CD4-positive, CD25-positive, alpha-beta regulatory T cell (primary cell): ENCODE data around the gene NAV2. TPM values are rescaled to one million over a fixed set of nuclear protein-coding genes. Genes with fewer than 3 reads are reported as not detected.

Experiments used
- ATAC-seq, 2 donors: fragments of 150-1000 bp; cut with Tn5 transposase; one replicate each; pipeline ENCODE4 v1.10.0; 2021; ENCODE audit warnings: low read depth in 2 of 2, moderate number of reproducible peaks in 2 of 2, moderate library complexity in 1 of 2
- DNase-seq, 3 donors: peaks; one replicate each; pipeline versions ENCODE4 v3.0.0 to v3.0.0-alpha.2; 2012 to 2022; ENCODE audit warnings: mixed read lengths in 1 of 3
- H3K27ac ChIP-seq: one replicate; pipeline ENCODE4 v1.7.0; 2013; ENCODE audit warnings: mild to moderate bottlenecking, low read length; ENCODE audit not compliant: insufficient read depth, poor library complexity, severe bottlenecking
- H3K27me3 ChIP-seq: one replicate; pipeline ENCODE4 v1.7.0; 2013; ENCODE audit warnings: low read length; ENCODE audit not compliant: control insufficient read depth, insufficient read depth
- H3K36me3 ChIP-seq: one replicate; pipeline ENCODE4 v1.7.0; 2013; ENCODE audit warnings: mild to moderate bottlenecking, low read length, moderate library complexity; ENCODE audit not compliant: control insufficient read depth, insufficient read depth
- H3K4me1 ChIP-seq: 2 replicates; pipeline ENCODE4 v1.7.0; 2013; ENCODE audit warnings: mild to moderate bottlenecking, low read length; ENCODE audit not compliant: insufficient read depth, control insufficient read depth, poor library complexity, severe bottlenecking
- H3K4me3 ChIP-seq: one replicate; pipeline ENCODE4 v1.7.0; 2013; ENCODE audit warnings: low read depth, mild to moderate bottlenecking, low read length, moderate library complexity
- H3K9me3 ChIP-seq, 2 experiments: 1 replicate in 1 of 2; 2 replicates in 1 of 2; pipeline ENCODE4 v1.7.0; 2013; ENCODE audit warnings: low read length in 2 of 2, mild to moderate bottlenecking in 1 of 2, moderate library complexity in 1 of 2; ENCODE audit not compliant: control insufficient read depth in 2 of 2
- H3K27ac Mint-ChIP-seq, 3 donors: one replicate each; pipeline ENCODE4 v1.8.0; 2020 to 2022; ENCODE audit warnings: mild to moderate bottlenecking in 3 of 3, mixed read lengths in 3 of 3, moderate library complexity in 2 of 3
- H3K27me3 Mint-ChIP-seq: one replicate; pipeline ENCODE4 v1.8.0; 2022; ENCODE audit warnings: mild to moderate bottlenecking, mixed read lengths
- H3K36me3 Mint-ChIP-seq: one replicate; pipeline ENCODE4 v1.8.0; 2020; ENCODE audit warnings: mixed read lengths
- H3K4me1 Mint-ChIP-seq, 4 donors: one replicate each; pipeline ENCODE4 v1.8.0; 2020 to 2022; ENCODE audit warnings: mixed read lengths in 4 of 4, mild to moderate bottlenecking in 1 of 4
- H3K4me3 Mint-ChIP-seq, 4 donors: one replicate each; pipeline ENCODE4 v1.8.0; 2020 to 2022; ENCODE audit warnings: mild to moderate bottlenecking in 4 of 4, mixed read lengths in 4 of 4, moderate library complexity in 3 of 4
- H3K9me3 Mint-ChIP-seq, 7 donors: one replicate each; pipeline ENCODE4 v1.8.0; 2020 to 2022; ENCODE audit warnings: mixed read lengths in 7 of 7, mild to moderate bottlenecking in 3 of 7, moderate library complexity in 2 of 7
- polyA plus RNA-seq, 4 donors: library from polyadenylated mRNA; unstranded; fragments of 300-500 nt; fragmentation: Illumina TruSeq; gene quantifications; one replicate each; pipeline ENCODE4 v1.2.3, GENCODE V29; 2021
- total RNA-seq: library from RNA; stranded (reverse); gene quantifications from one replicate; pipeline ENCODE4 v1.2.3, GENCODE V29; 2022

NAV2 gene
- total and polyA plus RNA-seq, 5 donors from 2014 or later, result 0.14 to 0.59 (median 0.36) TPM; not detected in 2

DNA sequence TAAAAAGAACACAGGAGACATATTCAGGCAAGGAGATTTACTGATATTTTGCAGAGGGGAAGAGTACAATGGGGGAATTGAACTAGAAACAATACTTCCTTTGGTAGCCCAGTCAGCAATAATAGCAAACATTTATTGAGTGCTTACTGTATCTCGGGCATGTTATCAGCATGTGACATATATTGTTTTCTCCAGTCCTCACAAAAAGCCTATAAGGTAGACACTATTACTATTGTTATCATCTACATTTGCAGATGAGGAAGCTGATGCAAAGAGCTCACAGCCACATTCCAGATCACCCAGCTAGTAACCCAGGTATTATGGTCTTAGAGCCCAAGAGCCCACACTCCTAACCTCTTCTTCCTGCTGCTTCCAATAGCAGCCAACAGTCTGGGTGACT lies 27.9 kb downstream of the NAV2 start:
- no peaks in the 10 kb centered on the region for H3K36me3 ChIP-seq
- H3K36me3 Mint-ChIP-seq, result no peaks in the 10 kb centered on the region
- H3K9me3 ChIP-seq, result no peaks in the 10 kb centered on the region
- DNase-seq (no peak), ATAC-seq (no peak)
- no peaks in the 10 kb centered on the region for H3K9me3 Mint-ChIP-seq
- H3K4me1 Mint-ChIP-seq, result no peaks in the 10 kb centered on the region
- H3K27me3 ChIP-seq, result no peaks in the 10 kb centered on the region
- H3K27ac ChIP-seq, result no peak overlapping the region
- H3K27me3 Mint-ChIP-seq, result peaks cover 7% of the 10 kb centered on the region
- no peak overlapping the region for H3K4me3 Mint-ChIP-seq
- no peak overlapping the region for H3K27ac Mint-ChIP-seq
- H3K4me1 ChIP-seq, result no peaks in the 10 kb centered on the region
- H3K4me3 ChIP-seq, result no peak overlapping the region

DNA sequence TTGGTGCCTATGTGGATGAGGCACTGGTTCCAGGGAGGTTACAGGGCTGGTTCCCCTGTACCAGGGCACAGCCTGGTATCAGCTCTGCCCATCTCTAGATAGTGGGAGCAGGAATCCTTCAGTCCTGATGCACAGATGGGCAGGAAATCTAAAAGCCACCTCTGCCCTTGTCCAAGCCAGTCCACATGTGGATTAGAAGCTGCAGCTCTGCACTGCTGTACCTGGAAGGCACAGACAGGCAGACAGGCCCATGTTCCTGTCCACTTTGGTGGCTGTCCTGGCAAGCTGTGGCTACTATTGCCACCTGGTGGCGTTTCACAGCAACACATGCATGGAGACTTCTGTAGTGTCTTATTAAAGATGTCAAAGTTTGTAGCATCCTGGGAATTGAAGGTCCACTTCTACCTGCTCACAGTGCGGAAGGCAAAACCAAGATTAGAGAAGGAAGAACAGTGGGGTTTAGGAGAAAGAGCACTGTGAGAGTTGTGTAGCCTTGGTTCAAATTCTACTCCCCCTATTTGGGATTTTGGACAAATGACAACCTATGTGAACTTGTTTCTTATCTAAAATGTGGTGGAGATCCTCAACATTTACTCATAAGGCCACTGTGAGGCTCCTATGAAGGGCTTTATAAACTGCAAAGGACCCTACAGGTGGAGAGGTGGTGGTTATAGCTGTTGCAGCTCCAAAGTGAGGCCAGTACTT lies 30.1 kb downstream of the NAV2 start:
- DNase-seq (peak; percentile 39 to 69 (median 57)), ATAC-seq (peak; percentile 55 to 59)
- H3K27ac ChIP-seq, result no peak overlapping the region
- Mint-ChIP-seq H3K27me3 (peaks cover 7% of the 10 kb centered on the region), H3K4me3 (no peak overlapping the region), H3K4me1 (no peaks in the 10 kb centered on the region), H3K27ac (peak overlapping the region in 1 of 3 donors; percentile 4), H3K36me3 (no peaks in the 10 kb centered on the region), H3K9me3 (no peaks in the 10 kb centered on the region)
- H3K36me3 ChIP-seq, result no peaks in the 10 kb centered on the region
- H3K4me1 ChIP-seq, result no peaks in the 10 kb centered on the region
- no peak overlapping the region for H3K4me3 ChIP-seq
- no peaks in the 10 kb centered on the region for H3K27me3 ChIP-seq
- H3K9me3 ChIP-seq, result no peaks in the 10 kb centered on the region

DNA sequence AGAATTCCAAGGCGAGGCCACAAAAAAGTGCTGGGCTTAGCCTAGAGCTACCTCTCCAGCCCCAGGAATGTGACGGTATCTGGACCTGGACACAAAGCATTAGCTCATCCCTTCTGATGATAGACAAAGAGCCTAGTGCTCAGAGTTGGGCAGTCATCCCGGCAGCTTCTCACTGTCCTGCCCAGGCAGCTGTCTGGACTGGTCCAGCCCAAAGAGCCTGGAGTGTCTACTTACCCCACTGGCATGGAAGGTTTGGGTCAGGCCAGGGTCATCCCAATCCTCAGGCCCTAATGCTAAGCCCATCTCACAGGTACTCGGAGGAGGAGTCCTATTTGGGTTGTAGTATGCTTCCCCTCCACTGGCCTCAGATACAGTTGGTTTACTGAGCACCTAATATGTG lies 31.0 kb downstream of the NAV2 start:
- H3K9me3 ChIP-seq, result no peaks in the 10 kb centered on the region
- no peak overlapping the region for H3K27ac ChIP-seq
- H3K4me1 ChIP-seq, result no peaks in the 10 kb centered on the region
- H3K4me3 ChIP-seq, result no peak overlapping the region
- ATAC-seq (no peak), DNase-seq (no peak)
- no peaks in the 10 kb centered on the region for H3K27me3 ChIP-seq
- Mint-ChIP-seq H3K9me3 (no peaks in the 10 kb centered on the region), H3K27me3 (peaks cover 7% of the 10 kb centered on the region), H3K36me3 (no peaks in the 10 kb centered on the region), H3K4me3 (no peak overlapping the region), H3K27ac (no peak overlapping the region), H3K4me1 (no peaks in the 10 kb centered on the region)
- H3K36me3 ChIP-seq, result no peaks in the 10 kb centered on the region

- H3K27ac Mint-ChIP-seq, result no peak overlapping the region
- ATAC-seq (no peak), DNase-seq (no peak)
- no peaks in the 10 kb centered on the region for H3K9me3 Mint-ChIP-seq
- no peak overlapping the region for H3K4me3 ChIP-seq
- H3K36me3 ChIP-seq, result no peaks in the 10 kb centered on the region
- H3K36me3 Mint-ChIP-seq, result no peaks in the 10 kb centered on the region
- H3K4me3 Mint-ChIP-seq, result no peak overlapping the region
- peaks cover 7% of the 10 kb centered on the region for H3K27me3 Mint-ChIP-seq
- no peaks in the 10 kb centered on the region for H3K4me1 Mint-ChIP-seq
- H3K9me3 ChIP-seq, result no peaks in the 10 kb centered on the region
- no peak overlapping the region for H3K27ac ChIP-seq
- no peaks in the 10 kb centered on the region for H3K4me1 ChIP-seq
- no peaks in the 10 kb centered on the region for H3K27me3 ChIP-seq
Observed at GRCh38 chr11:19744130-19744529, 31.5 kb downstream of the NAV2 start.

GRCh38 chr11:19746086-19746485 lies 33.4 kb downstream of the NAV2 start:
- no peak overlapping the region for H3K27ac ChIP-seq
- Mint-ChIP-seq H3K4me3 (no peak overlapping the region), H3K4me1 (no peaks in the 10 kb centered on the region), H3K9me3 (peaks cover 0 to 1% (median 0%) of the 10 kb centered on the region in 7 donors), H3K36me3 (no peaks in the 10 kb centered on the region), H3K27ac (no peak overlapping the region), H3K27me3 (peaks cover 7% of the 10 kb centered on the region)
- H3K4me3 ChIP-seq, result no peak overlapping the region
- no peaks in the 10 kb centered on the region for H3K27me3 ChIP-seq
- no peaks in the 10 kb centered on the region for H3K4me1 ChIP-seq
- H3K36me3 ChIP-seq, result no peaks in the 10 kb centered on the region
- ATAC-seq (no peak), DNase-seq (no peak)
- H3K9me3 ChIP-seq, result no peaks in the 10 kb centered on the region

- H3K27me3 Mint-ChIP-seq, result peaks cover 12% of the 10 kb centered on the region
- no peaks in the 10 kb centered on the region for H3K36me3 Mint-ChIP-seq
- H3K4me1 ChIP-seq, result no peaks in the 10 kb centered on the region
- H3K27ac Mint-ChIP-seq, result no peak overlapping the region
- DNase-seq (no peak), ATAC-seq (no peak)
- H3K9me3 ChIP-seq, result no peaks in the 10 kb centered on the region
- peaks cover 5% of the 10 kb centered on the region for H3K27me3 ChIP-seq
- no peaks in the 10 kb centered on the region for H3K4me1 Mint-ChIP-seq
- H3K9me3 Mint-ChIP-seq, result peaks cover 0 to 1% (median 0%) of the 10 kb centered on the region in 7 donors
- no peak overlapping the region for H3K27ac ChIP-seq
- H3K4me3 Mint-ChIP-seq, result no peak overlapping the region
- H3K4me3 ChIP-seq, result no peak overlapping the region
- no peaks in the 10 kb centered on the region for H3K36me3 ChIP-seq
Observed at GRCh38 chr11:19747634-19748033, 35.0 kb downstream of the NAV2 start.

DNA sequence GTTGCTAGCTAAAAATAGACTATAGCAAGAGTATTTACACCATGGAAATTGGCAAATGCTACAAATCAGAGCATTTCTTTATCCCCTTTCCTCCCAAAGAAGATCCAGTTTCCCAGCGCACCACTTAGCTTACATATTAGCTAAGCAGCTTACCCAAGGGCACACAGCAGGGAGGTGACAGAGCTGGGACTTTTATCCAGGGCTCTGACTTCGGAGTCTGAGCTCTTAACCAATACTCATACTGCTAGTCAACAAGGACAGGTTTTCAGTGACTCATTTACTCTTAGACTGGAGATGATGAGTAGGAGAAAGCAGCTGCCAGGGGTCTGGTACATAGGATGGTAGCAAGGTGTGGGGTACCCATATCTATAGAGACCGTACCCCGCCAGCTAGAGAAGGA lies 38.4 kb downstream of the NAV2 start:
- H3K36me3 Mint-ChIP-seq, result no peaks in the 10 kb centered on the region

GRCh38 chr11:19753451-19754106 lies 40.9 kb downstream of the NAV2 start:
- Mint-ChIP-seq H3K4me3 (no peak overlapping the region), H3K4me1 (no peaks in the 10 kb centered on the region), H3K27me3 (peaks cover 9% of the 10 kb centered on the region), H3K27ac (no peak overlapping the region), H3K9me3 (peaks cover 0 to 3% (median 0%) of the 10 kb centered on the region in 7 donors), H3K36me3 (no peaks in the 10 kb centered on the region)
- H3K4me1 ChIP-seq, result no peaks in the 10 kb centered on the region
- ATAC-seq, result no peak
- peaks cover 5% of the 10 kb centered on the region for H3K27me3 ChIP-seq
- no peaks in the 10 kb centered on the region for H3K36me3 ChIP-seq
- no peak overlapping the region for H3K27ac ChIP-seq
- no peaks in the 10 kb centered on the region for H3K9me3 ChIP-seq
- DNase-seq, result no peak
- no peak overlapping the region for H3K4me3 ChIP-seq

More for the DNA sequence above, 38.4 kb downstream of the NAV2 start:
- Mint-ChIP-seq H3K4me1 (no peaks in the 10 kb centered on the region), H3K27me3 (peaks cover 9% of the 10 kb centered on the region), H3K27ac (no peak overlapping the region), H3K9me3 (peaks cover 0 to 3% (median 0%) of the 10 kb centered on the region in 7 donors), H3K4me3 (no peak overlapping the region)
- no peaks in the 10 kb centered on the region for H3K9me3 ChIP-seq
- peaks cover 5% of the 10 kb centered on the region for H3K27me3 ChIP-seq
- DNase-seq, result no peak
- no peak overlapping the region for H3K4me3 ChIP-seq
- no peaks in the 10 kb centered on the region for H3K4me1 ChIP-seq
- no peak overlapping the region for H3K27ac ChIP-seq
- H3K36me3 ChIP-seq, result no peaks in the 10 kb centered on the region
- no peak for ATAC-seq
